ENCODE measurements around the gene ROBO1.

Gene ROBO1

GRCh38 chr3:79558943-79559342 is 208.9 kb downstream of the ROBO1 start:
- Histone ChIP-seq H3K4me2 (no peak overlapping the region), H3K4me3 (IDR thresholded peaks at IDR 0.05; ENCODE audit: insufficient read depth, low read depth, low read length) (no peak overlapping the region), H4K20me1 (ENCODE audit: insufficient read depth) (no peaks in the 10 kb centered on the region), H3K9ac (no peak overlapping the region), H3K27ac (no peak overlapping the region), H3K27me3 (ENCODE audit: insufficient read depth, low read depth) (no peaks in the 10 kb centered on the region), H3K36me3 (ENCODE audit: insufficient read depth) (no peaks in the 10 kb centered on the region), H3K4me1 (ENCODE audit: low read depth, poor library complexity, severe bottlenecking) (no peaks in the 10 kb centered on the region), H2AFZ (ENCODE audit: low read depth) (no peak overlapping the region), H3K79me2 (ENCODE audit: insufficient read depth, low read depth) (no peaks in the 10 kb centered on the region)
- no peak for TF ChIP-seq CTCF (conservative IDR thresholded peaks at IDR 0.05; ENCODE audit: low read depth, low read length)

- no peaks in the 10 kb centered on the region for H3K36me3 ChIP-seq (ENCODE audit: insufficient read depth)
- H3K27me3 ChIP-seq (ENCODE audit: insufficient read depth, low read depth) = no peaks in the 10 kb centered on the region
- H4K20me1 ChIP-seq (ENCODE audit: insufficient read depth) = no peaks in the 10 kb centered on the region
- no peaks in the 10 kb centered on the region for H3K79me2 ChIP-seq (ENCODE audit: insufficient read depth, low read depth)
- no peak overlapping the region for H3K4me3 ChIP-seq (IDR thresholded peaks at IDR 0.05; ENCODE audit: insufficient read depth, low read depth, low read length)
- no peak overlapping the region for H3K27ac ChIP-seq
- no peak overlapping the region for H3K9ac ChIP-seq
- H3K4me2 ChIP-seq = no peak overlapping the region
- TF ChIP-seq CTCF (conservative IDR thresholded peaks at IDR 0.05; ENCODE audit: low read depth, low read length) = no peak
- H3K4me1 ChIP-seq (ENCODE audit: low read depth, poor library complexity, severe bottlenecking) = no peaks in the 10 kb centered on the region
- no peak overlapping the region for H2AFZ ChIP-seq (ENCODE audit: low read depth)
Measured at GRCh38 chr3:79555655-79556054, 212.1 kb downstream of the ROBO1 start.

- H3K4me3 ChIP-seq (IDR thresholded peaks at IDR 0.05; ENCODE audit: insufficient read depth, low read depth, low read length) = no peak overlapping the region
- no peaks in the 10 kb centered on the region for H3K4me1 ChIP-seq (ENCODE audit: low read depth, poor library complexity, severe bottlenecking)
- H3K79me2 ChIP-seq (ENCODE audit: insufficient read depth, low read depth) = no peaks in the 10 kb centered on the region
- no peaks in the 10 kb centered on the region for H4K20me1 ChIP-seq (ENCODE audit: insufficient read depth)
- no peak overlapping the region for H3K27ac ChIP-seq
- no peak overlapping the region for H3K4me2 ChIP-seq
- no peaks in the 10 kb centered on the region for H3K27me3 ChIP-seq (ENCODE audit: insufficient read depth, low read depth)
- no peaks in the 10 kb centered on the region for H3K36me3 ChIP-seq (ENCODE audit: insufficient read depth)
- H3K9ac ChIP-seq = no peak overlapping the region
- no peak for TF ChIP-seq CTCF (conservative IDR thresholded peaks at IDR 0.05; ENCODE audit: low read depth, low read length)
- no peak overlapping the region for H2AFZ ChIP-seq (ENCODE audit: low read depth)
Measured at GRCh38 chr3:79551997-79552396, 215.8 kb downstream of the ROBO1 start.

- no peak overlapping the region for H3K4me3 ChIP-seq (IDR thresholded peaks at IDR 0.05; ENCODE audit: insufficient read depth, low read depth, low read length)
- no peaks in the 10 kb centered on the region for H3K79me2 ChIP-seq (ENCODE audit: insufficient read depth, low read depth)
- H3K27ac ChIP-seq = no peak overlapping the region
- H3K4me2 ChIP-seq = no peak overlapping the region
- no peaks in the 10 kb centered on the region for H3K4me1 ChIP-seq (ENCODE audit: low read depth, poor library complexity, severe bottlenecking)
- no peak for TF ChIP-seq CTCF (conservative IDR thresholded peaks at IDR 0.05; ENCODE audit: low read depth, low read length)
- no peak overlapping the region for H2AFZ ChIP-seq (ENCODE audit: low read depth)
- no peaks in the 10 kb centered on the region for H3K36me3 ChIP-seq (ENCODE audit: insufficient read depth)
- no peak overlapping the region for H3K9ac ChIP-seq
- H3K27me3 ChIP-seq (ENCODE audit: insufficient read depth, low read depth) = no peaks in the 10 kb centered on the region
- no peaks in the 10 kb centered on the region for H4K20me1 ChIP-seq (ENCODE audit: insufficient read depth)
Measured at GRCh38 chr3:79551321-79551892, 216.4 kb downstream of the ROBO1 start.
